Central memory CD4-positive, alpha-beta T cell (primary cell): Measurements from ENCODE around the gene HIBADH.

Experiments
- DNase-seq: peaks from one replicate; pipeline ENCODE4 v3.0.0; 2022

The HIBADH gene

GRCh38 chr7:27478556-27478955, 184.1 kb downstream of the HIBADH start:
- DNase-seq, result no peak

GRCh38 chr7:27478084-27478483, 184.6 kb downstream of the HIBADH start:
- DNase-seq, result no peak

GRCh38 chr7:27476493-27476892, 186.2 kb downstream of the HIBADH start:
- DNase-seq, result no peak
